HG03097 (cell line): ENCODE data around the gene HOXB2.
A peak's percentile ranks its signal among the peaks of the same experiment; 100 is the strongest.
"Not testable (repeated sequence)": the region's sequence is repeated elsewhere in the genome, so short reads cannot be mapped to it uniquely, and the experiment has no call there.

Experiments used
- ATAC-seq: cut with Tn5 transposase; IDR thresholded peaks from one replicate; pipeline ENCODE4 v1.9.1; 2021; ENCODE audit not compliant: unreplicated experiment, low FRiP score

The HOXB2 gene

GRCh38 chr17:48543107-48543853, 1.6 kb downstream of the HOXB2 start:
- peak; percentile 48 for ATAC-seq

GRCh38 chr17:48542698-48543106, 2.2 kb downstream of the HOXB2 start:
- ATAC-seq, result no peak

GRCh38 chr17:48542114-48542656, 2.7 kb downstream of the HOXB2 start:
- ATAC-seq, result no peak

GRCh38 chr17:48541577-48542113, 3.3 kb downstream of the HOXB2 start:
- no peak for ATAC-seq

- ATAC-seq, result no peak
These were observed 3.8 kb downstream of the HOXB2 start for GRCh38 chr17:48541036-48541576.

- ATAC-seq, result no peak
These were observed 4.7 kb downstream of the HOXB2 start for GRCh38 chr17:48540213-48540612.

GRCh38 chr17:48539177-48539576, 5.7 kb downstream of the HOXB2 start:
- ATAC-seq, result no peak

- ATAC-seq, result no peak
These were observed 7.6 kb downstream of the HOXB2 start for GRCh38 chr17:48537316-48537715.

- not testable (repeated sequence) for ATAC-seq
These were observed 8.9 kb downstream of the HOXB2 start for GRCh38 chr17:48535793-48536559.

- ATAC-seq, result no peak
These were observed 12.6 kb downstream of the HOXB2 start for GRCh38 chr17:48532261-48532660.

- ATAC-seq, result no peak
These were observed 14.0 kb downstream of the HOXB2 start, which contains the start of gene HOXB1 for GRCh38 chr17:48530887-48531272. Gene HOXB1, minus strand, starts transcription at chr17:48531011. Its CDS starts 107 bp downstream, at chr17:48530904.

GRCh38 chr17:48530208-48530886, 14.6 kb downstream of the HOXB2 start:
- no peak for ATAC-seq

- ATAC-seq, result no peak
These were observed 15.3 kb downstream of the HOXB2 start for GRCh38 chr17:48529683-48530009.

- ATAC-seq, result no peak
These were observed 15.8 kb downstream of the HOXB2 start for GRCh38 chr17:48528936-48529682.

GRCh38 chr17:48528153-48528935, 16.6 kb downstream of the HOXB2 start:
- no peak for ATAC-seq

- ATAC-seq, result no peak
These were observed 17.4 kb downstream of the HOXB2 start for GRCh38 chr17:48527547-48527932.

- no peak for ATAC-seq
These were observed 18.0 kb downstream of the HOXB2 start for GRCh38 chr17:48526608-48527546.

GRCh38 chr17:48523010-48523409, 21.9 kb downstream of the HOXB2 start:
- ATAC-seq, result no peak
